Measurements from ENCODE around the gene NENF.
"Not testable (repeated sequence)": the region's sequence is repeated elsewhere in the genome, so short reads cannot be mapped to it uniquely, and the experiment has no call there.

Gene NENF

GRCh38 chr1:212461916-212462660, 29.4 kb downstream of the NENF start:
- no peak for DNase-seq

GRCh38 chr1:212463565-212464285, 31.0 kb downstream of the NENF start:
- no peak for DNase-seq

- DNase-seq, result no peak
Measured at GRCh38 chr1:212465311-212465710, 32.6 kb downstream of the NENF start.

- no peak for DNase-seq
Measured at GRCh38 chr1:212466437-212466836, 33.7 kb downstream of the NENF start.

- DNase-seq, result no peak
Measured at GRCh38 chr1:212466898-212467650, 34.4 kb downstream of the NENF start.

- DNase-seq, result no peak
Measured at GRCh38 chr1:212467843-212468482, 35.2 kb downstream of the NENF start.

GRCh38 chr1:212470059-212470458, 37.3 kb downstream of the NENF start:
- DNase-seq, result no peak

GRCh38 chr1:212471286-212471685, 38.6 kb downstream of the NENF start:
- DNase-seq, result no peak

- no peak for DNase-seq
Measured at GRCh38 chr1:212471891-212472675, 39.4 kb downstream of the NENF start.

- DNase-seq, result no peak
Measured at GRCh38 chr1:212473729-212474128, 41.0 kb downstream of the NENF start.

GRCh38 chr1:212475151-212475550, 42.4 kb downstream of the NENF start:
- DNase-seq, result no peak

- not testable (repeated sequence) for DNase-seq
Measured at GRCh38 chr1:212475831-212476230, 43.1 kb downstream of the NENF start.

- DNase-seq, result peak; percentile 79
Measured at GRCh38 chr1:212477014-212477679, 44.4 kb downstream of the NENF start.

GRCh38 chr1:212477680-212478466, 45.2 kb downstream of the NENF start:
- no peak for DNase-seq

GRCh38 chr1:212478467-212479025, 45.8 kb downstream of the NENF start:
- no peak for DNase-seq

GRCh38 chr1:212479188-212479587, 46.5 kb downstream of the NENF start:
- no peak for DNase-seq

GRCh38 chr1:212480711-212481437, 48.2 kb downstream of the NENF start:
- DNase-seq, result not testable (repeated sequence)

- no peak for DNase-seq
Measured at GRCh38 chr1:212481438-212481767, 48.7 kb downstream of the NENF start.

GRCh38 chr1:212482006-212482636, 49.4 kb downstream of the NENF start:
- DNase-seq, result no peak

Measured in CD4-positive, alpha-beta T cell treated with Interleukin-15 for 1 hour (primary cell).